T-helper 22 cell (primary cell): ENCODE data around the gene JMJD7.

Source experiments
- DNase-seq: peaks from one replicate; pipeline ENCODE4 v3.0.0-alpha.2; 2020; ENCODE audit warnings: low read depth

The JMJD7 gene

GRCh38 chr15:41884458-41884857 lies 56.6 kb downstream of the JMJD7 start:
- DNase-seq = no peak

DNA sequence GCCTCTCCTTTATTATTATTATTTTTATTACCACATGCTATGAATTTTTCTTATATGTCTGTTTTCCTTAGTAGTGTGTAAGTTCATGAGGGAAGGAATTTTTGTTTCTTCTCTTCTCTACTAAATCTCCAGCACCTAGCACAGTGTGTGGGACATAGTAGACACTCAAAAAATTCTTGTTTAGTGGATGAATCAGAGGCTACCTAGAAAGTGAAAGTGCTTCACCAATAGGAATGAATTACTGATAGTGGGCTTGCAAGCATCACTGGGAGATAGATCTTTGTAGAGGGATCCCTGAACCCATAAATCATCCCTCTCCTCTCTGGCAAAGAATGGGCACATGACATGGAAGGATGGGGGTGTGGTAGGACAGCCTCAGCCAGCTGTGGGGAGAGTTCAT lies 57.4 kb downstream of the JMJD7 start:
- DNase-seq = no peak

GRCh38 chr15:41885841-41886240 lies 57.9 kb downstream of the JMJD7 start:
- DNase-seq = no peak

- DNase-seq = no peak
Measured at GRCh38 chr15:41886741-41887140, 58.8 kb downstream of the JMJD7 start.

- DNase-seq = no peak
Measured at GRCh38 chr15:41887161-41887560, 59.3 kb downstream of the JMJD7 start.
